GM19468 (cell line): ENCODE measurements around the gene ZMAT5.

Experiments used
- ATAC-seq: cut with Tn5 transposase; IDR thresholded peaks from one replicate; pipeline ENCODE4 v1.9.1; 2021; ENCODE audit warnings: mild to moderate bottlenecking, moderate library complexity, moderate number of reproducible peaks; ENCODE audit not compliant: unreplicated experiment; ENCODE audit errors: extremely low read depth

Gene ZMAT5

GRCh38 chr22:29695129-29695926, 71.5 kb downstream of the ZMAT5 start:
- ATAC-seq, result no peak

GRCh38 chr22:29693671-29694070, 73.1 kb downstream of the ZMAT5 start:
- ATAC-seq, result no peak

- ATAC-seq, result no peak
Observed at GRCh38 chr22:29693161-29693560, 73.6 kb downstream of the ZMAT5 start.

- no peak for ATAC-seq
Observed at GRCh38 chr22:29692327-29692640, 74.5 kb downstream of the ZMAT5 start.

- ATAC-seq, result no peak
Observed at GRCh38 chr22:29691636-29692326, 75.0 kb downstream of the ZMAT5 start.

GRCh38 chr22:29690476-29690875, 76.3 kb downstream of the ZMAT5 start:
- ATAC-seq, result no peak

GRCh38 chr22:29689880-29690213, 77.0 kb downstream of the ZMAT5 start:
- ATAC-seq, result no peak

GRCh38 chr22:29689206-29689879, 77.5 kb downstream of the ZMAT5 start:
- ATAC-seq, result no peak

GRCh38 chr22:29684244-29684643, 82.6 kb downstream of the ZMAT5 start:
- no peak for ATAC-seq

GRCh38 chr22:29683536-29683935, 83.3 kb downstream of the ZMAT5 start:
- ATAC-seq, result no peak
